ENCODE data around the gene HHATL.

DNA sequence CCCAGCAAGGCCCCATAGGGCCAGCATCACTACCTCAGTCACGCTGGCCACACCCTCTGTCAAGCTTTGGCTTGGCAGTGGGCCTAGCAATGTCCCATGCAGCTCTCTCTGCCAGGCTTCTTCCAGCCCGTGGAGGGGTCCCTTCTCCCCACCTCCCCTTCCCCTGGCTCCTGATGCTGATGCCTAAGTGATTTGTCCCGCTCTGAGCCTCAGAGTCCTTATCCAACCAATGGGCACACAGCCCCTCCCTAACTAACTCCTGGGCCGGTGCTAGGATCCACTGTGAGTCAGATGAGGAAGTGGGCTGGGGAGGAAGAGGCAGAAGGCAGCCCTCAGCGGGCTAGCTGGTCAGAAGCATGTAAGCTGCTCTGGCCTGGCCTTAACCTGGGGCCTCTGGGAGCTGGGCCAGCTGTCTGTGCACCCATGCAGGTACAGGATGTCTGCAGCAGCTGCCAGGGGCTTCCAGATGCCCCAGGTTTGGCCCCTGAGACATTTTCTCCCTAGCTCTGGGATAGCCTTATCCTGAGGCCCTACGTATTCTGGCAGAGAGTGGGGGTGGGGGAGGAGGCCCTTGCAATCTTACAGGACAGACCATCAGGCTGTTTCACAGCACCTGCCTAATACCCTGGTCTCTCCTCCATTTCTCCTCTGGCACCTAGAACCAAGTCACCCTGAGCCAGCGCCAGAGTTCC lies 49.8 kb downstream of the HHATL start:
- TF ChIP-seq, protein P1, sequence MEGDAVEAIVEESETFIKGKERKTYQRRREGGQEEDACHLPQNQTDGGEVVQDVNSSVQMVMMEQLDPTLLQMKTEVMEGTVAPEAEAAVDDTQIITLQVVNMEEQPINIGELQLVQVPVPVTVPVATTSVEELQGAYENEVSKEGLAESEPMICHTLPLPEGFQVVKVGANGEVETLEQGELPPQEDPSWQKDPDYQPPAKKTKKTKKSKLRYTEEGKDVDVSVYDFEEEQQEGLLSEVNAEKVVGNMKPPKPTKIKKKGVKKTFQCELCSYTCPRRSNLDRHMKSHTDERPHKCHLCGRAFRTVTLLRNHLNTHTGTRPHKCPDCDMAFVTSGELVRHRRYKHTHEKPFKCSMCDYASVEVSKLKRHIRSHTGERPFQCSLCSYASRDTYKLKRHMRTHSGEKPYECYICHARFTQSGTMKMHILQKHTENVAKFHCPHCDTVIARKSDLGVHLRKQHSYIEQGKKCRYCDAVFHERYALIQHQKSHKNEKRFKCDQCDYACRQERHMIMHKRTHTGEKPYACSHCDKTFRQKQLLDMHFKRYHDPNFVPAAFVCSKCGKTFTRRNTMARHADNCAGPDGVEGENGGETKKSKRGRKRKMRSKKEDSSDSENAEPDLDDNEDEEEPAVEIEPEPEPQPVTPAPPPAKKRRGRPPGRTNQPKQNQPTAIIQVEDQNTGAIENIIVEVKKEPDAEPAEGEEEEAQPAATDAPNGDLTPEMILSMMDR (conservative IDR thresholded peaks at IDR 0.05): no peak
- TF ChIP-seq ZFX (IDR thresholded peaks at IDR 0.05): no peak
